ES-I3 (cell line): Measurements from ENCODE around the gene COPS7A.
"Not testable (repeated sequence)": the region's sequence is repeated elsewhere in the genome, so short reads cannot be mapped to it uniquely, and the experiment has no call there.

Source experiments
- H3K36me3 ChIP-seq: 2 replicates; pipeline ENCODE4 v1.6.1; 2013; ENCODE audit warnings: mild to moderate bottlenecking, low read length, control low read depth, moderate library complexity; ENCODE audit not compliant: insufficient read depth
- H3K4me1 ChIP-seq: 2 replicates; pipeline ENCODE4 v1.6.1; 2013; ENCODE audit warnings: mild to moderate bottlenecking, control low read depth, low read length; ENCODE audit not compliant: insufficient read depth
- H3K9ac ChIP-seq: 2 replicates; pipeline ENCODE4 v1.6.1; 2013; ENCODE audit warnings: low read depth, mild to moderate bottlenecking, low read length, moderate library complexity
- H3K9me3 ChIP-seq: 2 replicates; pipeline ENCODE4 v1.6.1; 2013; ENCODE audit warnings: mild to moderate bottlenecking, low read length, moderate library complexity; ENCODE audit not compliant: control insufficient read depth, insufficient read depth

COPS7A gene

GRCh38 chr12:6697584-6698351, 26.1 kb upstream of the COPS7A start:
- Histone ChIP-seq H3K9me3 (no peaks in the 10 kb centered on the region), H3K9ac (no peak overlapping the region)

GRCh38 chr12:6698352-6699046, 25.3 kb upstream of the COPS7A start:
- no peaks in the 10 kb centered on the region for H3K4me1 ChIP-seq
- H3K36me3 ChIP-seq, result no peaks in the 10 kb centered on the region
- no peaks in the 10 kb centered on the region for H3K9me3 ChIP-seq
- peak overlapping the region; percentile 79; the same call in 1 of the 2 replicates for H3K9ac ChIP-seq

More at GRCh38 chr12:6697584-6698351, 26.1 kb upstream of the COPS7A start:
- Histone ChIP-seq H3K36me3 (no peaks in the 10 kb centered on the region), H3K4me1 (no peaks in the 10 kb centered on the region)

GRCh38 chr12:6699259-6699988, 24.4 kb upstream of the COPS7A start:
- Histone ChIP-seq H3K9ac (peak overlapping the region; percentile 79; the same call in 1 of the 2 replicates), H3K36me3 (no peaks in the 10 kb centered on the region), H3K4me1 (no peaks in the 10 kb centered on the region), H3K9me3 (no peaks in the 10 kb centered on the region)

- Histone ChIP-seq H3K9me3 (no peaks in the 10 kb centered on the region), H3K9ac (peak overlapping the region; percentile 79), H3K4me1 (no peaks in the 10 kb centered on the region), H3K36me3 (no peaks in the 10 kb centered on the region)
These were observed 23.7 kb upstream of the COPS7A start for GRCh38 chr12:6699989-6700645.

- Histone ChIP-seq H3K36me3 (no peaks in the 10 kb centered on the region), H3K9me3 (no peaks in the 10 kb centered on the region), H3K9ac (peak within 1 kb of the TSS; percentile 79), H3K4me1 (no peaks in the 10 kb centered on the region)
These were observed 23.2 kb upstream of the COPS7A start, which contains the start of gene PIANP for GRCh38 chr12:6700646-6701051. PIANP (minus strand) TSS chr12:6700815; CDS start chr12:6698061, 2,754 bp downstream.

- no peaks in the 10 kb centered on the region for H3K36me3 ChIP-seq
- no peaks in the 10 kb centered on the region for H3K4me1 ChIP-seq
- H3K9me3 ChIP-seq, result no peaks in the 10 kb centered on the region
- H3K9ac ChIP-seq, result peak overlapping the region; percentile 53
These were observed 22.6 kb upstream of the COPS7A start for GRCh38 chr12:6701078-6701768.

GRCh38 chr12:6703631-6704030, 20.2 kb upstream of the COPS7A start:
- Histone ChIP-seq H3K9ac (no peak overlapping the region), H3K36me3 (no peaks in the 10 kb centered on the region)

GRCh38 chr12:6708351-6708750, 15.5 kb upstream of the COPS7A start:
- not testable (repeated sequence) for H3K9me3 ChIP-seq, H3K4me1 ChIP-seq, H3K36me3 ChIP-seq, H3K9ac ChIP-seq

More at GRCh38 chr12:6703631-6704030, 20.2 kb upstream of the COPS7A start:
- H3K4me1 ChIP-seq, result no peaks in the 10 kb centered on the region
- no peaks in the 10 kb centered on the region for H3K9me3 ChIP-seq

- H3K4me1 ChIP-seq, result no peaks in the 10 kb centered on the region
- no peak overlapping the region for H3K9ac ChIP-seq
- no peaks in the 10 kb centered on the region for H3K9me3 ChIP-seq
- no peaks in the 10 kb centered on the region for H3K36me3 ChIP-seq
These were observed 14.9 kb upstream of the COPS7A start for GRCh38 chr12:6708960-6709394.

GRCh38 chr12:6716031-6716873, 7.6 kb upstream of the COPS7A start:
- H3K9me3 ChIP-seq, H3K9ac ChIP-seq, H3K4me1 ChIP-seq, H3K36me3 ChIP-seq: not testable (repeated sequence)

- no peaks in the 10 kb centered on the region for H3K4me1 ChIP-seq
- no peaks in the 10 kb centered on the region for H3K9me3 ChIP-seq
- H3K9ac ChIP-seq, result peak overlapping the region; percentile 31; the same call in 1 of the 2 replicates
- H3K36me3 ChIP-seq, result no peaks in the 10 kb centered on the region
These were observed 6.9 kb upstream of the COPS7A start for GRCh38 chr12:6716874-6717437.

- no peaks in the 10 kb centered on the region; the same call in 1 of the 2 replicates for H3K36me3 ChIP-seq
- no peaks in the 10 kb centered on the region for H3K4me1 ChIP-seq
- peak overlapping the region; percentile 77; the same call in 1 of the 2 replicates for H3K9ac ChIP-seq
- H3K9me3 ChIP-seq, result no peaks in the 10 kb centered on the region
These were observed 983 bp upstream of the COPS7A start for GRCh38 chr12:6722863-6723262.

GRCh38 chr12:6724409-6724797, 557 bp downstream of the COPS7A start:
- Histone ChIP-seq H3K36me3 (peaks cover 4% of the 10 kb centered on the region), H3K4me1 (no peaks in the 10 kb centered on the region), H3K9ac (peak overlapping the region; percentile 77)

More at GRCh38 chr12:6724409-6724797, 557 bp downstream of the COPS7A start:
- H3K9me3 ChIP-seq, result no peaks in the 10 kb centered on the region
